ENCODE data around the gene KIF3B. TPM values are rescaled to one million over a fixed set of nuclear protein-coding genes. Genes with fewer than 3 reads are reported as not detected.
A peak's percentile ranks its signal among the peaks of the same experiment; 100 is the strongest.

KIF3B gene
- total RNA-seq, 4 donors from 2014 or later: 4.8 to 8.7 (median 6.4) TPM

GRCh38 chr20:32332614-32333013, 55.2 kb downstream of the KIF3B start:
- TF ChIP-seq, protein P1, sequence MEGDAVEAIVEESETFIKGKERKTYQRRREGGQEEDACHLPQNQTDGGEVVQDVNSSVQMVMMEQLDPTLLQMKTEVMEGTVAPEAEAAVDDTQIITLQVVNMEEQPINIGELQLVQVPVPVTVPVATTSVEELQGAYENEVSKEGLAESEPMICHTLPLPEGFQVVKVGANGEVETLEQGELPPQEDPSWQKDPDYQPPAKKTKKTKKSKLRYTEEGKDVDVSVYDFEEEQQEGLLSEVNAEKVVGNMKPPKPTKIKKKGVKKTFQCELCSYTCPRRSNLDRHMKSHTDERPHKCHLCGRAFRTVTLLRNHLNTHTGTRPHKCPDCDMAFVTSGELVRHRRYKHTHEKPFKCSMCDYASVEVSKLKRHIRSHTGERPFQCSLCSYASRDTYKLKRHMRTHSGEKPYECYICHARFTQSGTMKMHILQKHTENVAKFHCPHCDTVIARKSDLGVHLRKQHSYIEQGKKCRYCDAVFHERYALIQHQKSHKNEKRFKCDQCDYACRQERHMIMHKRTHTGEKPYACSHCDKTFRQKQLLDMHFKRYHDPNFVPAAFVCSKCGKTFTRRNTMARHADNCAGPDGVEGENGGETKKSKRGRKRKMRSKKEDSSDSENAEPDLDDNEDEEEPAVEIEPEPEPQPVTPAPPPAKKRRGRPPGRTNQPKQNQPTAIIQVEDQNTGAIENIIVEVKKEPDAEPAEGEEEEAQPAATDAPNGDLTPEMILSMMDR (IDR thresholded peaks at IDR 0.05 in 4 of 5, conservative IDR thresholded peaks at IDR 0.05 in 1 of 5): no peak
- no peak for TF ChIP-seq POLR2A (IDR thresholded peaks at IDR 0.05)
- no peaks in the 10 kb centered on the region for H3K27me3 ChIP-seq
- H3K9me3 ChIP-seq: no peaks in the 10 kb centered on the region
- intact Hi-C loops (cut with DNase I; ENCODE audit: low total_unique reads) (loop anchor here (10.0 kb wide), 1 partner anchor 322 kb away; no protein-coding TSS in a partner anchor), in situ Hi-C loops (cut with MboI; ENCODE audit: low sequenced_read_pairs in 4 of 4) (no loop called here)
- ATAC-seq (no peak), DNase-seq (no peak)
- peaks cover 2 to 27% of the 10 kb centered on the region in 2 donors for H3K36me3 ChIP-seq
- H3K4me3 ChIP-seq: no peak overlapping the region
- no peak overlapping the region for H3K27ac ChIP-seq
- H3K4me1 ChIP-seq: peaks cover 0 to 13% of the 10 kb centered on the region in 2 donors

GRCh38 chr20:32333181-32333987, 55.9 kb downstream of the KIF3B start:
- Histone ChIP-seq H3K4me3 (no peak overlapping the region), H3K9me3 (no peaks in the 10 kb centered on the region), H3K36me3 (peaks cover 2 to 23% of the 10 kb centered on the region in 2 donors), H3K27ac (no peak overlapping the region), H3K4me1 (peaks cover 0 to 13% of the 10 kb centered on the region in 2 donors), H3K27me3 (no peaks in the 10 kb centered on the region)
- DNase-seq: no peak
- TF ChIP-seq, protein P1 (IDR thresholded peaks at IDR 0.05 in 4 of 5, conservative IDR thresholded peaks at IDR 0.05 in 1 of 5): no peak
- no peak for TF ChIP-seq POLR2A (IDR thresholded peaks at IDR 0.05)
- intact Hi-C loops (cut with DNase I; ENCODE audit: low total_unique reads) (loop anchor here (10.0 kb wide), 1 partner anchor 321 kb away; no protein-coding TSS in a partner anchor), in situ Hi-C loops (cut with MboI; ENCODE audit: low sequenced_read_pairs in 4 of 4) (no loop called here)
- no peak for ATAC-seq

GRCh38 chr20:32333988-32334885, 56.8 kb downstream of the KIF3B start:
- H3K27ac ChIP-seq: peak overlapping the region in 3 of 4 donors; percentile 27 to 52 (median 28)
- TF ChIP-seq POLR2A (IDR thresholded peaks at IDR 0.05): no peak
- TF ChIP-seq, protein P1 (IDR thresholded peaks at IDR 0.05 in 4 of 5, conservative IDR thresholded peaks at IDR 0.05 in 1 of 5): no peak
- no peaks in the 10 kb centered on the region for H3K9me3 ChIP-seq
- H3K27me3 ChIP-seq: no peaks in the 10 kb centered on the region
- peaks cover 0 to 13% of the 10 kb centered on the region in 2 donors for H3K4me1 ChIP-seq
- peaks cover 2 to 23% of the 10 kb centered on the region in 2 donors for H3K36me3 ChIP-seq
- DNase-seq: peak in 1 of 2 donors; percentile 15
- peak in 1 of 2 donors; percentile 30 for ATAC-seq
- intact Hi-C loops (cut with DNase I; ENCODE audit: low total_unique reads) (loop anchor here (10.0 kb wide), 1 partner anchor 321 kb away; no protein-coding TSS in a partner anchor), in situ Hi-C loops (cut with MboI; ENCODE audit: low sequenced_read_pairs in 4 of 4) (no loop called here)
- H3K4me3 ChIP-seq: no peak overlapping the region

GRCh38 chr20:32336918-32337347, 59.5 kb downstream of the KIF3B start:
- H3K9me3 ChIP-seq: no peaks in the 10 kb centered on the region
- no peak overlapping the region for H3K4me3 ChIP-seq
- no peak for TF ChIP-seq POLR2A (IDR thresholded peaks at IDR 0.05)
- TF ChIP-seq, protein P1 (IDR thresholded peaks at IDR 0.05 in 4 of 5, conservative IDR thresholded peaks at IDR 0.05 in 1 of 5): peak in 4 of 5 experiments; percentile 12 to 53 (median 39)
- intact Hi-C loops (cut with DNase I; ENCODE audit: low total_unique reads): loop anchor here (2.0 to 10.0 kb wide), 3 partner anchors 120 to 318 kb away; no protein-coding TSS in a partner anchor
- H3K36me3 ChIP-seq: peaks cover 0 to 1% of the 10 kb centered on the region in 2 donors
- in situ Hi-C loops (cut with MboI; ENCODE audit: low sequenced_read_pairs in 4 of 4): no loop called here
- ATAC-seq (peak in 1 of 2 donors; percentile 33), DNase-seq (no peak)
- no peak overlapping the region for H3K27ac ChIP-seq
- peaks cover 0 to 13% of the 10 kb centered on the region in 2 donors for H3K4me1 ChIP-seq
- H3K27me3 ChIP-seq: no peaks in the 10 kb centered on the region
